SK-N-SH treated with all-trans-retinoic acid at 6 μM for 48 hours (cell line): ENCODE measurements around the gene TTC28.
"Not testable (repeated sequence)": the region's sequence is repeated elsewhere in the genome, so short reads cannot be mapped to it uniquely, and the experiment has no call there.

ENCODE experiments used
- ATAC-seq: fragments of 200-7000 bp; cut with Tn5 transposase; 3 replicates; pipeline ENCODE4 v1.9.1; 2020; ENCODE audit warnings: mild to moderate bottlenecking, moderate library complexity
- BACH2 ChIP-seq: fragments of 250-450 bp; sonication (Bioruptor Pico); IDR thresholded peaks from 2 replicates; pipeline ENCODE4 v1.9.0; 2021; ENCODE audit warnings: mild to moderate bottlenecking, borderline replicate concordance
- CREB5 ChIP-seq: fragments of 250-450 bp; sonication (Bioruptor Pico); IDR thresholded peaks from 2 replicates; pipeline ENCODE4 v1.5.1; 2020; ENCODE audit warnings: low read depth, mild to moderate bottlenecking, moderate library complexity
- CSDC2 ChIP-seq: fragments of 250-450 bp; sonication (Bioruptor Pico); IDR thresholded peaks from 2 replicates; pipeline ENCODE4 v1.5.0; 2020; ENCODE audit warnings: mild to moderate bottlenecking, moderate library complexity
- CSRNP3 ChIP-seq: fragments of 250-450 bp; sonication (Bioruptor Pico); IDR thresholded peaks from 2 replicates; pipeline ENCODE4 v1.5.1; 2021; ENCODE audit warnings: mild to moderate bottlenecking, moderate library complexity
- ESRRG ChIP-seq: fragments of 250-450 bp; sonication (Bioruptor Pico); IDR thresholded peaks from 2 replicates; pipeline ENCODE4 v1.6.1; 2021; ENCODE audit warnings: mild to moderate bottlenecking
- GLIS3 ChIP-seq: fragments of 250-450 bp; sonication (Bioruptor Pico); IDR thresholded peaks from 2 replicates; pipeline ENCODE4 v1.5.0; 2020; ENCODE audit warnings: mild to moderate bottlenecking, moderate library complexity
- ISL1 ChIP-seq: fragments of 250-450 bp; sonication (Bioruptor Pico); IDR thresholded peaks from 2 replicates; pipeline ENCODE4 v2.1.2; 2022; ENCODE audit warnings: mild to moderate bottlenecking, moderate library complexity
- OSR1 ChIP-seq: fragments of 250-450 bp; sonication (Bioruptor Pico); IDR thresholded peaks from 2 replicates; pipeline ENCODE4 v1.8.0; 2022; ENCODE audit warnings: moderate library complexity, mild to moderate bottlenecking, inconsistent platforms
- PATZ1 ChIP-seq: fragments of 250-450 bp; sonication (Bioruptor Pico); IDR thresholded peaks from 2 replicates; pipeline ENCODE4 v1.8.0; 2020; ENCODE audit warnings: mild to moderate bottlenecking, moderate library complexity, borderline replicate concordance
- POU6F1 ChIP-seq: fragments of 250-450 bp; sonication (Bioruptor Pico); IDR thresholded peaks from 2 replicates; pipeline ENCODE4 v1.8.0; 2021; ENCODE audit warnings: low read depth, mild to moderate bottlenecking, moderate library complexity, borderline replicate concordance
- PPARA ChIP-seq: fragments of 250-450 bp; sonication (Bioruptor Pico); IDR thresholded peaks from 2 replicates; pipeline ENCODE4 v1.5.0; 2020; ENCODE audit warnings: mild to moderate bottlenecking, borderline replicate concordance
- TCF4 ChIP-seq: fragments of 250-450 bp; sonication (Bioruptor Pico); IDR thresholded peaks from 2 replicates; pipeline ENCODE4 v1.8.0; 2021; ENCODE audit warnings: mild to moderate bottlenecking, moderate library complexity, borderline replicate concordance
- ZC3H10 ChIP-seq: fragments of 250-450 bp; sonication (Bioruptor Pico); IDR thresholded peaks from 2 replicates; pipeline ENCODE4 v1.5.1; 2021; ENCODE audit warnings: mild to moderate bottlenecking, moderate library complexity
- ZFP3 ChIP-seq: fragments of 250-450 bp; sonication (Bioruptor Pico); IDR thresholded peaks from 2 replicates; pipeline ENCODE4 v1.5.0; 2020; ENCODE audit warnings: mild to moderate bottlenecking, moderate library complexity
- ZFP30 ChIP-seq: fragments of 450-650 bp; formaldehyde crosslinking; IDR thresholded peaks from 2 replicates; pipeline ENCODE4 v1.5.0; 2022; ENCODE audit warnings: mild to moderate bottlenecking, moderate library complexity
- ZNF565 ChIP-seq: fragments of 450-650 bp; formaldehyde crosslinking; conservative IDR thresholded peaks from 2 replicates; pipeline ENCODE4 v1.5.0; 2020; ENCODE audit warnings: low read depth, mild to moderate bottlenecking, moderate library complexity
- ZNF70 ChIP-seq: fragments of 450-650 bp; formaldehyde crosslinking; IDR thresholded peaks from 2 replicates; pipeline ENCODE4 v1.5.0; 2020; ENCODE audit warnings: mild to moderate bottlenecking, moderate library complexity
- ZNF8 ChIP-seq: fragments of 450-650 bp; formaldehyde crosslinking; IDR thresholded peaks from 2 replicates; pipeline ENCODE4 v1.5.0; 2020; ENCODE audit warnings: mild to moderate bottlenecking, moderate library complexity

Gene TTC28

GRCh38 chr22:28574159-28574788, 105.4 kb downstream of the TTC28 start:
- ATAC-seq: no peak
- TF ChIP-seq CSRNP3 (no peak), PPARA (no peak), ZNF8 (CRISPR knock-in tag) (no peak), BACH2 (CRISPR knock-in tag) (no peak), ISL1 (no peak), POU6F1 (CRISPR knock-in tag) (no peak), CSDC2 (CRISPR knock-in tag) (no peak), OSR1 (CRISPR knock-in tag) (no peak), TCF4 (CRISPR knock-in tag) (no peak), GLIS3 (no peak), CREB5 (CRISPR knock-in tag) (no peak), ZNF565 (no peak), ZC3H10 (CRISPR knock-in tag) (no peak), ESRRG (CRISPR knock-in tag) (no peak)

GRCh38 chr22:28570696-28571373, 108.8 kb downstream of the TTC28 start:
- no peak for ATAC-seq
- TF ChIP-seq ZFP30 (CRISPR knock-in tag): no peak
- no peak for TF ChIP-seq OSR1 (CRISPR knock-in tag)
- TF ChIP-seq ESRRG (CRISPR knock-in tag): no peak
- TF ChIP-seq PPARA: no peak
- no peak for TF ChIP-seq ZNF8 (CRISPR knock-in tag)
- TF ChIP-seq TCF4 (CRISPR knock-in tag): no peak
- TF ChIP-seq ZNF70 (CRISPR knock-in tag): no peak
- TF ChIP-seq ZFP3 (CRISPR knock-in tag): no peak

GRCh38 chr22:28568974-28569373, 110.7 kb downstream of the TTC28 start:
- ATAC-seq: not testable (repeated sequence)

GRCh38 chr22:28568099-28568498, 111.5 kb downstream of the TTC28 start:
- TF ChIP-seq ZC3H10 (CRISPR knock-in tag) (no peak), ISL1 (no peak), CSDC2 (CRISPR knock-in tag) (no peak), ZNF8 (CRISPR knock-in tag) (no peak), OSR1 (CRISPR knock-in tag) (no peak), PATZ1 (CRISPR knock-in tag) (no peak)
- ATAC-seq: no peak

GRCh38 chr22:28566920-28567499, 112.6 kb downstream of the TTC28 start:
- not testable (repeated sequence) for ATAC-seq

GRCh38 chr22:28563636-28564035, 116.0 kb downstream of the TTC28 start:
- no peak for ATAC-seq
- TF ChIP-seq ESRRG (CRISPR knock-in tag) (no peak), PATZ1 (CRISPR knock-in tag) (no peak)
